WTC11 (cell line): ENCODE measurements around the gene CIAPIN1.
"Not testable (repeated sequence)": the region's sequence is repeated elsewhere in the genome, so short reads cannot be mapped to it uniquely, and the experiment has no call there.

ENCODE experiments used
- CBFB ChIP-seq: sonication (generic); formaldehyde crosslinking; IDR thresholded peaks from 2 replicates; pipeline ENCODE4 v1.8.1; 2022; ENCODE audit warnings: mild to moderate bottlenecking, low read depth, missing genetic modification reagents
- FOXJ3 ChIP-seq: sonication (generic); formaldehyde crosslinking; IDR thresholded peaks from 2 replicates; pipeline ENCODE4 v1.9.0; 2021; ENCODE audit warnings: missing genetic modification reagents, mild to moderate bottlenecking, borderline replicate concordance
- JUN ChIP-seq: sonication (generic); formaldehyde crosslinking; IDR thresholded peaks from 2 replicates; pipeline ENCODE4 v1.8.0; 2023; ENCODE audit warnings: mild to moderate bottlenecking, missing genetic modification reagents
- SMAD3 ChIP-seq: sonication (generic); formaldehyde crosslinking; IDR thresholded peaks from 2 replicates; pipeline ENCODE4 v1.8.0; 2022; ENCODE audit warnings: missing genetic modification reagents, mild to moderate bottlenecking, borderline replicate concordance
- TF ChIP-seq, protein P1 (sequence below): fragments of 200-600 bp; IDR thresholded peaks from 2 replicates; pipeline ENCODE4 v1.8.0; 2022; ENCODE audit warnings: antibody characterized with exemption

DNA sequence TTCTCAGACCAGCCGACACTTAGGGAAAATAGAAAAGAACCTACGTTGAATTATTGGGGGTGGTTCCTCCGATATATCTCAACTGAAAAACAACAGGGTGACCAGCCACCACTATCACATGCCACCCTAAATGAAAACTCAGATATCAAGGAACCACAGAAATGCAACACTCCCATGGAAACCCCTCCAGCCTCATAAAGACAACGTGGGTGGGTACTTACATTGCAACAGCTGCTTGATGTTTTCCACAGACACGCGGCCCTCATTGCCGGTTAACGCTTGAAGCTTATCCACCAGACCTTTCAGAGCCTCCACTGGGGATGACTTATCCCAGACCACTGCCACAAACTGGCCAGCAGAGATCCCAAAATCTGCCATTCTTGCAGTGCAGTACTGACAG lies 6.6 kb downstream of the CIAPIN1 start:
- TF ChIP-seq FOXJ3, CBFB, JUN, SMAD3 (CRISPR knock-in tag): not testable (repeated sequence)
- TF ChIP-seq, protein P1, sequence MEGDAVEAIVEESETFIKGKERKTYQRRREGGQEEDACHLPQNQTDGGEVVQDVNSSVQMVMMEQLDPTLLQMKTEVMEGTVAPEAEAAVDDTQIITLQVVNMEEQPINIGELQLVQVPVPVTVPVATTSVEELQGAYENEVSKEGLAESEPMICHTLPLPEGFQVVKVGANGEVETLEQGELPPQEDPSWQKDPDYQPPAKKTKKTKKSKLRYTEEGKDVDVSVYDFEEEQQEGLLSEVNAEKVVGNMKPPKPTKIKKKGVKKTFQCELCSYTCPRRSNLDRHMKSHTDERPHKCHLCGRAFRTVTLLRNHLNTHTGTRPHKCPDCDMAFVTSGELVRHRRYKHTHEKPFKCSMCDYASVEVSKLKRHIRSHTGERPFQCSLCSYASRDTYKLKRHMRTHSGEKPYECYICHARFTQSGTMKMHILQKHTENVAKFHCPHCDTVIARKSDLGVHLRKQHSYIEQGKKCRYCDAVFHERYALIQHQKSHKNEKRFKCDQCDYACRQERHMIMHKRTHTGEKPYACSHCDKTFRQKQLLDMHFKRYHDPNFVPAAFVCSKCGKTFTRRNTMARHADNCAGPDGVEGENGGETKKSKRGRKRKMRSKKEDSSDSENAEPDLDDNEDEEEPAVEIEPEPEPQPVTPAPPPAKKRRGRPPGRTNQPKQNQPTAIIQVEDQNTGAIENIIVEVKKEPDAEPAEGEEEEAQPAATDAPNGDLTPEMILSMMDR, result not testable (repeated sequence)
